HG02870 (cell line): ENCODE data around the gene LCE3E.

ENCODE experiments used
- ATAC-seq: cut with Tn5 transposase; IDR thresholded peaks from one replicate; pipeline ENCODE4 v1.9.1; 2021; ENCODE audit warnings: mild to moderate bottlenecking, moderate library complexity; ENCODE audit not compliant: unreplicated experiment

LCE3E gene

DNA sequence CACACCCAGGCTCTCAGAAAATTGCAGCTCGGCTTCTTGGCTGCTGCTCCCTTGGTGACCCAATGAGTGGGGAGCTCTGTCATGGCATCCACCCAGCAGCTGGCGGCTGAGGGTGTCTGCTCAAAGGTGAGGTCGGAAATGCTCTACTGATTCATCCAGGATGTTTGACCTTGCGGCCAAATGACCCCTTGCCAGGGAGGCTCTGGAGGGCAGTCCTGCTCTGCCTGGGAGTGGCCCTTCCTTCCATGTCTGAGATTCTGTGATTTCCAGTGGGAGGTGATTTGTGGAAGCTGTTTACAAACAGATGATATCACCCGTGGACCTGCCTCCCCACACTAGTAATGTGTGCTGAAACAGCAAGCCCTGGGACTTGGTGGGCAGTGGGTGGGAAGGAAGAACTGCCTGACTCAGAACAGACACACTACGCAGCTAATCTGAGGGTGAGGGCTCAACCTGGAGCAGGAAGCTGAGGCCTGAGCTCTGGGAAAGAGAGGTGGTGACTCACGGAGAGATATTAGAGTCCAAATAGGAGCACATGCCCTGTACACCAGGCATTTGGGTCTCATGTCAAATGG, 49.3 kb downstream of the LCE3E start:
- no peak for ATAC-seq

DNA sequence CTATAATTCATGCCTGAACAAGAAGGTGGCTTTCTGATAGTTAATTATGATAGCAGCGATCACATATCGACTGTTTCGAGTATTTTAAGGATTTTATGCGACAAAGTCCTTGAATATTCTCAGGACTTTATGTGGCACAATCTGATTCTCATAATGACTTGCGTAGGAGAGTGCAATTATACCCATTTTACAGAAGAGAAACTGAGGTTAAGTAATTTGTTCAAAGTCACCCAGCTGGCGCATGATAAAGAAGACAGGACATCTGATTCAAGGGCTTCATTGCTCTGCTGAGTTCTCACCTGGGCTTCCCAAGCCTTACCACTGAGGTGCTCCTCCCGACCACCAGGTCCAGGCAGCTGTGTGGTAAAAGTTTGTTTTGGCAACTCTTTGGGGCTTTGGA, 50.5 kb downstream of the LCE3E start:
- ATAC-seq, result no peak
